RWPE1 (cell line): ENCODE measurements around the gene CDH26.

Experiments used
- CTCF ChIA-PET: fragments of 350-600 bp; sonication (Branson Sonifier 250); formaldehyde crosslinking; extraction: SDS; loops from one replicate; lab custom pipeline; 2021; lab: Yijun Ruan, JAX
- POLR2A ChIA-PET: fragments of 400-600 bp; formaldehyde crosslinking; extraction: SDS; loops from one replicate; lab custom pipeline; 2020; ENCODE audit warnings: antibody characterized with exemption; ENCODE audit not compliant: low non-redundant PET; lab: Yijun Ruan, JAX
- DNase-seq: peaks from one replicate; pipeline ENCODE4 v3.0.0; 2012; ENCODE audit warnings: low spot score
- H3K27ac ChIP-seq: fragments of 450-650 bp; 2 replicates; pipeline ENCODE4 v1.5.1; 2017
- CTCF ChIP-seq: fragments of 450-650 bp; conservative IDR thresholded peaks from 2 replicates; pipeline ENCODE4 v1.5.1; 2017; ENCODE audit warnings: low read depth, mild to moderate bottlenecking

Gene CDH26

GRCh38 chr20:60053125-60053817 is 95.0 kb downstream of the CDH26 start:
- no peak for DNase-seq
- CTCF ChIA-PET = interaction anchor here (0.7 to 1.2 kb wide), 3 partner anchors 41 to 1498 kb away, joined by 3 to 4 read pairs (median 3); no protein-coding TSS in a partner anchor
- POLR2A ChIA-PET = interaction anchor here (0.5 kb wide), 1 partner anchor 351 kb away, joined by 4 read pairs; no protein-coding TSS in a partner anchor
- no peak for TF ChIP-seq CTCF
- H3K27ac ChIP-seq = no peak overlapping the region

- DNase-seq = no peak
- no peak overlapping the region for H3K27ac ChIP-seq
- no peak for TF ChIP-seq CTCF
- ChIA-PET CTCF (interaction anchor here (0.7 to 1.2 kb wide), 2 partner anchors 42 to 56 kb away, joined by 3 to 4 read pairs; no protein-coding TSS in a partner anchor), POLR2A (interaction anchor here (0.5 kb wide), 1 partner anchor 350 kb away, joined by 4 read pairs; no protein-coding TSS in a partner anchor)
Measured at GRCh38 chr20:60053818-60054190, 95.6 kb downstream of the CDH26 start.

- DNase-seq = no peak
- H3K27ac ChIP-seq = peak overlapping the region; percentile 66; the same call in 1 of the 2 replicates
- CTCF ChIA-PET = interaction anchor here (0.5 to 4.0 kb wide), 3 partner anchors 77 to 1053 kb away, joined by 3 to 30 read pairs (median 4); no protein-coding TSS in a partner anchor
- no peak for TF ChIP-seq CTCF
- POLR2A ChIA-PET = no interaction called here
Measured at GRCh38 chr20:60054716-60055634, 96.8 kb downstream of the CDH26 start.

GRCh38 chr20:60055740-60056139 is 97.5 kb downstream of the CDH26 start:
- CTCF ChIA-PET = interaction anchor here (0.5 to 4.0 kb wide), 5 partner anchors 10 to 1052 kb away, joined by 3 to 30 read pairs (median 4); no protein-coding TSS in a partner anchor
- DNase-seq = peak; percentile 73
- POLR2A ChIA-PET = no interaction called here
- H3K27ac ChIP-seq = peak overlapping the region; percentile 66
- TF ChIP-seq CTCF = no peak

GRCh38 chr20:60056407-60057122 is 98.3 kb downstream of the CDH26 start:
- H3K27ac ChIP-seq = peak overlapping the region; percentile 66
- no peak for TF ChIP-seq CTCF
- DNase-seq = no peak
- CTCF ChIA-PET = interaction anchor here (0.6 to 4.0 kb wide), 15 partner anchors 8 to 210 kb away, joined by 3 to 30 read pairs (median 4); no protein-coding TSS in a partner anchor
- POLR2A ChIA-PET = interaction anchor here (0.5 kb wide), 1 partner anchor 273 kb away, joined by 4 read pairs; no protein-coding TSS in a partner anchor
